ENCODE data around the gene POLD3. TPM values are rescaled to one million over a fixed set of nuclear protein-coding genes. Genes with fewer than 3 reads are reported as not detected.

The POLD3 gene
- total RNA-seq, 3 donors from 2014 or later (not counting 1 experiment from before 2014, with no cell fraction given) = 9.4 to 10.6 (median 9.6) TPM

DNA sequence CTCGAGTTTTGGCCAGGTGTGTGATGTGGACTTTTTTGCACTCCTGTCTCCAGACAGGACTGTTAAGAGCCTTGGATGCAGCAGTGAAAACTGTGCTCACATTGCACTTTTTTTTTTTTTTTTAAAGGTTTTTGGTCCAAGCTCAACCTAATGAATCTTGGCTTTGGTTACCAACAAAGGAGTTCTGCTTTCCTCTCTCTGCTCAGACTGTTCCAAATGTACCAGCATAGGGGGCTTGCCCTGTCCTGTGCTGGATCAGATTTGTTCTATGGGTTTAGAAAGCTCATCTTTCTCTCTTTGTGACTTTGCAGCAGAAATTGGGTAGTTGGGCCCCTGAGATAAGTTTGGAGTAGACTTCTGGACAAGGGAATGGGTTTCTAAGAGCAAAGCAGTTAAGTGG is 45.3 kb downstream of the POLD3 start:
- H3K4me1 ChIP-seq (ENCODE audit: control insufficient read depth, insufficient read depth, low read length) = no peaks in the 10 kb centered on the region
- no peak for ATAC-seq
- Mint-ChIP-seq H3K4me1 (no peaks in the 10 kb centered on the region), H3K4me3 (no peak overlapping the region), H3K27ac (no peak overlapping the region), H3K27me3 (ENCODE audit: low read depth in 2 of 2) (no peaks in the 10 kb centered on the region), H3K36me3 (peaks cover 6% of the 10 kb centered on the region), H3K9me3 (no peaks in the 10 kb centered on the region)
- peaks cover 48% of the 10 kb centered on the region for H3K36me3 ChIP-seq (ENCODE audit: control insufficient read depth, insufficient read depth, low read length)
- no peaks in the 10 kb centered on the region for H3K9me3 ChIP-seq (ENCODE audit: control insufficient read depth, insufficient read depth, low read length)
- 89% methylated on average over 1 of the region's 1 CpG for WGBS (ENCODE audit: insufficient coverage)
- DNase-seq = no peak
- H3K27ac ChIP-seq (ENCODE audit: low read length) = no peak overlapping the region
- no peak overlapping the region for H3K4me3 ChIP-seq (ENCODE audit: low read length)
- intact Hi-C loops (cut with micrococcal nuclease) = no loop called here
- no peak for TF ChIP-seq CTCF (IDR thresholded peaks at IDR 0.05)
- H3K27me3 ChIP-seq (ENCODE audit: control insufficient read depth, insufficient read depth, low read length) = no peaks in the 10 kb centered on the region

GRCh38 chr11:74638869-74639268 is 46.5 kb downstream of the POLD3 start:
- no peaks in the 10 kb centered on the region for H3K4me1 ChIP-seq (ENCODE audit: control insufficient read depth, insufficient read depth, low read length)
- no peaks in the 10 kb centered on the region for H3K27me3 ChIP-seq (ENCODE audit: control insufficient read depth, insufficient read depth, low read length)
- intact Hi-C loops (cut with micrococcal nuclease) = no loop called here
- H3K36me3 Mint-ChIP-seq = peaks cover 6% of the 10 kb centered on the region
- no peaks in the 10 kb centered on the region for H3K9me3 Mint-ChIP-seq
- peaks cover 46% of the 10 kb centered on the region for H3K36me3 ChIP-seq (ENCODE audit: control insufficient read depth, insufficient read depth, low read length)
- H3K27ac ChIP-seq (ENCODE audit: low read length) = no peak overlapping the region
- no peak overlapping the region for H3K4me3 ChIP-seq (ENCODE audit: low read length)
- WGBS (ENCODE audit: insufficient coverage) = 100% methylated on average over 1 of the region's 1 CpG
- DNase-seq (no peak), ATAC-seq (no peak)
- no peaks in the 10 kb centered on the region for H3K9me3 ChIP-seq (ENCODE audit: control insufficient read depth, insufficient read depth, low read length)
- no peaks in the 10 kb centered on the region for H3K27me3 Mint-ChIP-seq (ENCODE audit: low read depth in 2 of 2)
- H3K27ac Mint-ChIP-seq = no peak overlapping the region
- peaks cover 0 to 4% of the 10 kb centered on the region in 2 donors for H3K4me1 Mint-ChIP-seq
- no peak overlapping the region for H3K4me3 Mint-ChIP-seq
- TF ChIP-seq CTCF (IDR thresholded peaks at IDR 0.05) = no peak

GRCh38 chr11:74639533-74639932 is 47.2 kb downstream of the POLD3 start:
- Histone ChIP-seq H3K4me1 (ENCODE audit: control insufficient read depth, insufficient read depth, low read length) (no peaks in the 10 kb centered on the region), H3K4me3 (ENCODE audit: low read length) (no peak overlapping the region), H3K27ac (ENCODE audit: low read length) (no peak overlapping the region), H3K9me3 (ENCODE audit: control insufficient read depth, insufficient read depth, low read length) (no peaks in the 10 kb centered on the region), H3K27me3 (ENCODE audit: control insufficient read depth, insufficient read depth, low read length) (no peaks in the 10 kb centered on the region), H3K36me3 (ENCODE audit: control insufficient read depth, insufficient read depth, low read length) (peaks cover 44% of the 10 kb centered on the region)
- DNase-seq = no peak
- Mint-ChIP-seq H3K4me3 (no peak overlapping the region), H3K27ac (no peak overlapping the region), H3K4me1 (peaks cover 0 to 4% of the 10 kb centered on the region in 2 donors), H3K9me3 (no peaks in the 10 kb centered on the region), H3K36me3 (peaks cover 5% of the 10 kb centered on the region), H3K27me3 (ENCODE audit: low read depth in 2 of 2) (no peaks in the 10 kb centered on the region)
- intact Hi-C loops (cut with micrococcal nuclease) = no loop called here
- TF ChIP-seq CTCF (IDR thresholded peaks at IDR 0.05) = no peak
- no peak for ATAC-seq
- 95% methylated on average over 4 of the region's 5 CpGs for WGBS (ENCODE audit: insufficient coverage)

- Mint-ChIP-seq H3K36me3 (no peaks in the 10 kb centered on the region), H3K4me1 (peaks cover 0 to 4% of the 10 kb centered on the region in 2 donors), H3K27ac (no peak overlapping the region), H3K9me3 (no peaks in the 10 kb centered on the region), H3K4me3 (no peak overlapping the region), H3K27me3 (ENCODE audit: low read depth in 2 of 2) (no peaks in the 10 kb centered on the region)
- H3K36me3 ChIP-seq (ENCODE audit: control insufficient read depth, insufficient read depth, low read length) = peaks cover 32% of the 10 kb centered on the region
- no peak for DNase-seq
- H3K4me3 ChIP-seq (ENCODE audit: low read length) = no peak overlapping the region
- H3K4me1 ChIP-seq (ENCODE audit: control insufficient read depth, insufficient read depth, low read length) = no peaks in the 10 kb centered on the region
- H3K9me3 ChIP-seq (ENCODE audit: control insufficient read depth, insufficient read depth, low read length) = no peaks in the 10 kb centered on the region
- ATAC-seq = no peak
- no peak for TF ChIP-seq CTCF (IDR thresholded peaks at IDR 0.05)
- no peaks in the 10 kb centered on the region for H3K27me3 ChIP-seq (ENCODE audit: control insufficient read depth, insufficient read depth, low read length)
- intact Hi-C loops (cut with micrococcal nuclease) = no loop called here
- no peak overlapping the region for H3K27ac ChIP-seq (ENCODE audit: low read length)
- WGBS (ENCODE audit: insufficient coverage) = 99% methylated on average over 8 of the region's 8 CpGs
Observed at GRCh38 chr11:74641289-74641688, 48.9 kb downstream of the POLD3 start.
